Colonic mucosa (tissue), 4 donors: Measurements from ENCODE around the gene RNF222. TPM values are rescaled to one million over a fixed set of nuclear protein-coding genes. Genes with fewer than 3 reads are reported as not detected.

ENCODE experiments used
- DNase-seq: peaks from one replicate; pipeline ENCODE4 v3.0.0-alpha.2; 2020
- H3K27ac ChIP-seq: fragments of 200-600 bp; one replicate; pipeline ENCODE4 v1.8.0; 2021
- H3K27me3 ChIP-seq: fragments of 200-600 bp; one replicate; pipeline ENCODE4 v1.8.0; 2021
- H3K36me3 ChIP-seq: fragments of 200-600 bp; one replicate; pipeline ENCODE4 v1.8.0; 2021
- H3K4me1 ChIP-seq: fragments of 200-600 bp; one replicate; pipeline ENCODE4 v1.8.0; 2021; ENCODE audit warnings: mild to moderate bottlenecking
- H3K4me3 ChIP-seq: fragments of 200-600 bp; one replicate; pipeline ENCODE4 v1.8.0; 2021
- H3K9ac ChIP-seq, 2 donors: one replicate each; pipeline ENCODE4 v1.7.0; 2013; ENCODE audit warnings: control low read depth in 2 of 2, low read depth in 2 of 2, low read length in 2 of 2
- H3K9me3 ChIP-seq: fragments of 200-600 bp; one replicate; pipeline ENCODE4 v1.8.0; 2021
- intact Hi-C: fragments of 100-400 bp; cut with DNase I; formaldehyde crosslinking; loops from one replicate; pipeline ENCODE4 v1.14.1; 2022
- total RNA-seq, 2 donors: library from RNA; stranded (reverse); fragmentation: NEBNext Ultra II Directional in 1 of 2; extraction: Animal tissue kit (Norgen Biotek cat#: 25700) in 1 of 2; gene quantifications; one replicate each; pipeline ENCODE4 v1.2.1, GENCODE V29; 2021
- TF ChIP-seq, protein P1 (sequence below): fragments of 200-600 bp; IDR thresholded peaks from one replicate; pipeline ENCODE4 v1.8.0; 2022; ENCODE audit warnings: antibody characterized with exemption, mild to moderate bottlenecking
- donor health status: healthy.
- donor health status: DM: no; HTN: no; CAD: no.
- donor health status: DM: no; HTN: no; CAD: no.

Gene RNF222
- total RNA-seq, 2 donors from 2014 or later: not detected

DNA sequence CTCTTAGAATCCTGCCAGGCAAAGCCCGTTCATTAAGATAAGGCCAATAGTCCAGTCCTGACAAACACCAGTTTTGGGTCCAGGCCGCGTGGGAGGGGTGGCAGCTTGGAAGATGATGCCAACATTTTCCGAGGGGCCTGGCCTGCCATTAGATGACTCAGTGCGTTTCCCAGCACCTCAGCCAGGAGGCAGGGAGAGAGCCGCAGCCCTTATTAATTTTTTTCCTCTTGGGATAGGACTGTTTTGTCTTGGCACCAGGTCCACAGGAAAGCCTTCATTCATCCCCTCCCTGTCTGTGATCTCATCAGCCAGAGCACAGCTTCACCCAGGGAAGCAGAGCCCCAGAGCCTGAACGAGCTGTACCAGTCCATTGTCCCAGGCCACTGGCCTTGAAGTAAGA, 33.3 kb upstream of the RNF222 start:
- intact Hi-C loops: no loop called here
- H3K4me1 ChIP-seq: no peaks in the 10 kb centered on the region
- no peak for DNase-seq

DNA sequence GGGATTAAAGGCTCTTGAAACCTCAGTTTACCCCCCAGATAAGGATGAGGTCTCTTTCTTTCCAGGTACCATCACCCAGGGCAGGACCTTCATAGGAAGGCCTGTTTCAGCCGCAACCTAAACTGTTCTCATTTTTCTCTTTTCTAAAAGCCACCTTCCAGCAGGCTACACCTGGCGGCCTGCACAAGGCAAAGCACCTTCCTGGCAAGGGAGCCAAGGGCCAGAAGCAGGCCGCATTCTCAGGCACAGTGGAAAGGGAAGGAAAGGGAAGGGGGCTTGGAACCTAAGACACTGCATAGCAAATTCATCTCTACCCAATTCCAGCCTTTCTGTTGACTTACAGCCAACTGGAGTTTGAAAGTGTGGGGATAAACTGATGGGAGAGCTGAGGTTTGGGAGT, 29.2 kb upstream of the RNF222 start:
- intact Hi-C loops: no loop called here
- Histone ChIP-seq H3K9ac (no peak overlapping the region), H3K36me3 (no peaks in the 10 kb centered on the region), H3K27me3 (no peaks in the 10 kb centered on the region), H3K27ac (no peak overlapping the region), H3K4me1 (no peaks in the 10 kb centered on the region), H3K4me3 (no peak overlapping the region), H3K9me3 (no peaks in the 10 kb centered on the region)
- TF ChIP-seq, protein P1, sequence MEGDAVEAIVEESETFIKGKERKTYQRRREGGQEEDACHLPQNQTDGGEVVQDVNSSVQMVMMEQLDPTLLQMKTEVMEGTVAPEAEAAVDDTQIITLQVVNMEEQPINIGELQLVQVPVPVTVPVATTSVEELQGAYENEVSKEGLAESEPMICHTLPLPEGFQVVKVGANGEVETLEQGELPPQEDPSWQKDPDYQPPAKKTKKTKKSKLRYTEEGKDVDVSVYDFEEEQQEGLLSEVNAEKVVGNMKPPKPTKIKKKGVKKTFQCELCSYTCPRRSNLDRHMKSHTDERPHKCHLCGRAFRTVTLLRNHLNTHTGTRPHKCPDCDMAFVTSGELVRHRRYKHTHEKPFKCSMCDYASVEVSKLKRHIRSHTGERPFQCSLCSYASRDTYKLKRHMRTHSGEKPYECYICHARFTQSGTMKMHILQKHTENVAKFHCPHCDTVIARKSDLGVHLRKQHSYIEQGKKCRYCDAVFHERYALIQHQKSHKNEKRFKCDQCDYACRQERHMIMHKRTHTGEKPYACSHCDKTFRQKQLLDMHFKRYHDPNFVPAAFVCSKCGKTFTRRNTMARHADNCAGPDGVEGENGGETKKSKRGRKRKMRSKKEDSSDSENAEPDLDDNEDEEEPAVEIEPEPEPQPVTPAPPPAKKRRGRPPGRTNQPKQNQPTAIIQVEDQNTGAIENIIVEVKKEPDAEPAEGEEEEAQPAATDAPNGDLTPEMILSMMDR: no peak
- no peak for DNase-seq

More for the DNA sequence above, 33.3 kb upstream of the RNF222 start:
- H3K27ac ChIP-seq: no peak overlapping the region
- TF ChIP-seq, protein P1: no peak
- no peak overlapping the region for H3K4me3 ChIP-seq
- H3K9me3 ChIP-seq: no peaks in the 10 kb centered on the region
- no peak overlapping the region for H3K9ac ChIP-seq
- H3K27me3 ChIP-seq: no peaks in the 10 kb centered on the region
- no peaks in the 10 kb centered on the region for H3K36me3 ChIP-seq

- TF ChIP-seq, protein P1: no peak
- Histone ChIP-seq H3K4me3 (no peak overlapping the region), H3K9me3 (no peaks in the 10 kb centered on the region), H3K27ac (no peak overlapping the region), H3K4me1 (no peaks in the 10 kb centered on the region), H3K9ac (no peak overlapping the region), H3K27me3 (no peaks in the 10 kb centered on the region), H3K36me3 (no peaks in the 10 kb centered on the region)
- intact Hi-C loops: no loop called here
- DNase-seq: peak; percentile 67
Observed at GRCh38 chr17:8426094-8426720, 28.6 kb upstream of the RNF222 start.

GRCh38 chr17:8421571-8421970, 23.9 kb upstream of the RNF222 start:
- TF ChIP-seq, protein P1: no peak
- Histone ChIP-seq H3K36me3 (no peaks in the 10 kb centered on the region), H3K27ac (no peak overlapping the region), H3K4me1 (no peaks in the 10 kb centered on the region), H3K9me3 (no peaks in the 10 kb centered on the region), H3K27me3 (no peaks in the 10 kb centered on the region), H3K9ac (no peak overlapping the region), H3K4me3 (no peak overlapping the region)
- intact Hi-C loops: no loop called here
- no peak for DNase-seq

DNA sequence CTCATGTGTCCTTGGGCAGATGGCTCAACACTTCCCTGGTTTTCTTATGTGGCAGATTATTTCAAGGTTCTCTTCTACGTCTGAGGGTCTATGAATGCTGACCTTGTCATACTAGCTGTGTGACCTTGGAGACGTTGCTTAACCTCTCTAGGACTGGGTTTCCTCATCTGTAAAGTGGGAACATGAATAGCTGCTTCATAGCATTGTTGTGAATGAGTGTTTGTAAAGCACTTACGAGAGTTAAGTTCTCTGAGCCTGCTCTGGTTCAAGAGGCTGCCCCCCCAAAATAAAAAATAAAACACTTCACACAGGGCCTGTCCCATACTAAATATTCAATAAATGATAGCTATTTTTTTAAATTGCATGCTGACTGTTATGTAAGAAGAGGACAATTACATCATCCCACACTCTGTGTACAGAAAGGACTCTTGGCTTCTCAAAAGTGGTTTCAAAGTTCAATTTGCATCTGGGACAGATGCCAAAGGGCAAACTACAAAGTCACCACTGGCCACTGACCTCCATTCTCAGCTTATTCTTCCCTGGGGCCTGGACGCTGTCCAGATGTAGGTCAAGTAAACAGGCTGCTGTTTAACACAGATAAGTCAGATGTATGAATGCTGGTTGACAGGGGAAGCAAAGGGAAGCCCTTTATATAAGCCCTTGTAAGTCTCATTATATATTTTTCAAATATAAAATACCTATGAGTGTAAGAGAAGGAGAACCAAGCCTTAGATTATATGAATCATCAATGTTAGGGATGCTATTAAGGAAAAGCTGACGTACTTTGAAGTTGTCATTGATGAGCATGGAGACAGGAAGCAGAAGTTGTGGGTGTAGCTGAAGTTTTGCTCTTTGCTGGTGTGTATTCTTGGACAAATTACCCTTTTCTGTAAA, 22.7 kb upstream of the RNF222 start:
- TF ChIP-seq, protein P1: no peak
- DNase-seq: peak; percentile 73
- H3K4me3 ChIP-seq: no peak overlapping the region
- no peaks in the 10 kb centered on the region for H3K9me3 ChIP-seq
- H3K27me3 ChIP-seq: no peaks in the 10 kb centered on the region
- peak overlapping the region in 1 of 2 donors; percentile 15 for H3K9ac ChIP-seq
- H3K36me3 ChIP-seq: no peaks in the 10 kb centered on the region
- H3K4me1 ChIP-seq: no peaks in the 10 kb centered on the region
- intact Hi-C loops: no loop called here
- H3K27ac ChIP-seq: peak overlapping the region; percentile 28
